B cell (primary cell): ENCODE results near the gene ADAM11. TPM values are rescaled to one million over a fixed set of nuclear protein-coding genes. Genes with fewer than 3 reads are reported as not detected.

Experiments used
- ATAC-seq: fragments of 200-7000 bp; cut with Tn5 transposase; one replicate; pipeline ENCODE4 v1.10.0; 2021; ENCODE audit warnings: low read depth, mild to moderate bottlenecking, moderate number of reproducible peaks, moderate library complexity
- CTCF ChIA-PET: fragments of 350-600 bp; sonication (Branson Sonifier 250); formaldehyde crosslinking; loops from one replicate; lab custom pipeline; 2021; ENCODE audit warnings: antibody characterized with exemption, inconsistent platforms; lab: Charles Lee
- POLR2A ChIA-PET: fragments of 350-600 bp; sonication (Branson Sonifier 250); formaldehyde crosslinking; loops from one replicate; lab custom pipeline; 2021; ENCODE audit warnings: antibody characterized with exemption; lab: Charles Lee
- DNase-seq: peaks from one replicate; pipeline ENCODE4 v3.0.0; 2013
- H2AFZ ChIP-seq: 2 replicates; pipeline ENCODE4 v1.6.1; 2012; ENCODE audit warnings: mild to moderate bottlenecking, low read depth, low read length; ENCODE audit not compliant: insufficient read depth, poor library complexity, severe bottlenecking
- H3K27ac ChIP-seq, 2 donors: 1 replicate in 1 of 2; 2 replicates in 1 of 2; pipeline ENCODE4 v1.5.1; 2012 to 2013; ENCODE audit warnings: low read length in 2 of 2, mild to moderate bottlenecking in 2 of 2, moderate library complexity in 1 of 2
- H3K27me3 ChIP-seq, 4 experiments: fragments of 200-600 bp in 1 of 4; sonication (generic) in 1 of 4; replicated peaks in 1 of 4; 1 replicate in 2 of 4; 2 replicates in 2 of 4; pipeline versions ENCODE4 v1.6.1 to v1.7.0; 2013 to 2016; ENCODE audit warnings: low read length in 3 of 4, mild to moderate bottlenecking in 2 of 4, mixed read lengths in 1 of 4, moderate library complexity in 1 of 4; ENCODE audit not compliant: insufficient read depth in 4 of 4, control insufficient read depth in 3 of 4; ENCODE audit errors: control extremely low read depth in 1 of 4
- H3K36me3 ChIP-seq, 2 experiments: replicated peaks in 1 of 2; 1 replicate in 1 of 2; 2 replicates in 1 of 2; pipeline versions ENCODE4 v1.6.1 to v1.7.1; 2013; ENCODE audit warnings: low read length in 1 of 2; ENCODE audit not compliant: insufficient read depth in 2 of 2, control insufficient read depth in 1 of 2; ENCODE audit errors: control extremely low read depth in 1 of 2, extremely low read depth in 1 of 2
- H3K4me1 ChIP-seq, 2 donors: fragments of 200-600 bp in 1 of 2; sonication (generic) in 1 of 2; 1 replicate in 1 of 2; 2 replicates in 1 of 2; pipeline versions ENCODE4 v1.5.1 to v1.6.1; 2013 to 2017; ENCODE audit warnings: low read length in 2 of 2; ENCODE audit not compliant: control insufficient read depth in 2 of 2, insufficient read depth in 2 of 2
- H3K4me2 ChIP-seq: replicated peaks from 2 replicates; pipeline ENCODE3; 2012; ENCODE audit warnings: mild to moderate bottlenecking, low read depth, low read length; ENCODE audit not compliant: poor library complexity, severe bottlenecking
- H3K4me3 ChIP-seq, 5 experiments: fragments of 200-600 bp in 1 of 5; sonication (generic) in 1 of 5; 1 replicate in 3 of 5; 2 replicates in 2 of 5; pipeline versions ENCODE4 v1.5.1 to v1.7.0; 2011 to 2016; ENCODE audit warnings: low read length in 4 of 5, mild to moderate bottlenecking in 4 of 5, low read depth in 2 of 5, control low read depth in 1 of 5, moderate library complexity in 1 of 5; ENCODE audit not compliant: insufficient read depth in 1 of 5; ENCODE audit errors: control extremely low read depth in 1 of 5, extremely low read depth in 1 of 5
- H3K79me2 ChIP-seq: fragments of 200-600 bp; sonication (generic); one replicate; pipeline ENCODE4 v1.6.0; 2016; ENCODE audit warnings: low read length; ENCODE audit not compliant: control insufficient read depth, insufficient read depth
- H3K9ac ChIP-seq: fragments of 200-600 bp; sonication (generic); 2 replicates; pipeline ENCODE4 v1.6.1; 2017; ENCODE audit warnings: mild to moderate bottlenecking, low read length, moderate library complexity
- H3K9me3 ChIP-seq, 3 donors: one replicate each; pipeline versions ENCODE4 v1.6.1 to v1.7.1; 2013; ENCODE audit warnings: low read length in 2 of 3; ENCODE audit not compliant: control insufficient read depth in 2 of 3, insufficient read depth in 1 of 3; ENCODE audit errors: control extremely low read depth in 1 of 3
- H4K20me1 ChIP-seq: 2 replicates; pipeline ENCODE4 v1.6.0; 2012; ENCODE audit warnings: mild to moderate bottlenecking, low read length; ENCODE audit not compliant: insufficient read depth, control insufficient read depth, poor library complexity, severe bottlenecking
- H3K27ac Mint-ChIP-seq: one replicate; pipeline ENCODE4 v1.8.0; 2021; ENCODE audit warnings: mixed read lengths
- H3K27me3 Mint-ChIP-seq: one replicate; pipeline ENCODE4 v1.8.0; 2021; ENCODE audit warnings: mixed read lengths
- H3K4me1 Mint-ChIP-seq: one replicate; pipeline ENCODE4 v1.8.0; 2021; ENCODE audit warnings: mixed read lengths
- H3K4me3 Mint-ChIP-seq: one replicate; pipeline ENCODE4 v1.8.0; 2021; ENCODE audit warnings: mixed read lengths
- H3K9me3 Mint-ChIP-seq: one replicate; pipeline ENCODE4 v1.8.0; 2022; ENCODE audit warnings: mixed read lengths; ENCODE audit not compliant: insufficient read depth
- EZH2 ChIP-seq: IDR thresholded peaks from 2 replicates; pipeline ENCODE4 v1.6.1; 2012; ENCODE audit warnings: borderline replicate concordance, low read depth, mild to moderate bottlenecking, moderate library complexity, low read length; ENCODE audit not compliant: insufficient read depth, poor library complexity, severe bottlenecking
- WGBS: methylation state at CpG from one replicate; pipeline ENCODE4 v1.1.5; 2013; ENCODE audit warnings: missing lambda C conversion rate; ENCODE audit not compliant: insufficient coverage; 5-methylcytosine and 5-hydroxymethylcytosine counted together
- intact Hi-C: fragments of 100-400 bp; cut with micrococcal nuclease; formaldehyde crosslinking; loops from one replicate; pipeline ENCODE4 v1.10.0; 2022
- polyA plus RNA-seq: library from polyadenylated mRNA; depleted of rRNA; stranded (reverse); fragments of >200 nt; gene quantifications from 2 replicates; pipeline ENCODE4 v1.2.3, GENCODE V29; 2012
- total RNA-seq, 2 donors: library from RNA; stranded (reverse); fragments of 120-200 nt in 1 of 2; gene quantifications; 1 replicate in 1 of 2; 2 replicates in 1 of 2; pipeline versions ENCODE4 v1.2.3 to v1.2.4, GENCODE V29; 2013 to 2022
- TF ChIP-seq, protein P1 (sequence below): fragments of 200-600 bp; IDR thresholded peaks from one replicate; pipeline ENCODE4 v1.8.0; 2022; ENCODE audit warnings: antibody characterized with exemption, mild to moderate bottlenecking

The ADAM11 gene
- total and polyA plus RNA-seq, 2 donors (not counting 1 experiment from before 2014, with no cell fraction given): 0.39 to 1.00 TPM

DNA sequence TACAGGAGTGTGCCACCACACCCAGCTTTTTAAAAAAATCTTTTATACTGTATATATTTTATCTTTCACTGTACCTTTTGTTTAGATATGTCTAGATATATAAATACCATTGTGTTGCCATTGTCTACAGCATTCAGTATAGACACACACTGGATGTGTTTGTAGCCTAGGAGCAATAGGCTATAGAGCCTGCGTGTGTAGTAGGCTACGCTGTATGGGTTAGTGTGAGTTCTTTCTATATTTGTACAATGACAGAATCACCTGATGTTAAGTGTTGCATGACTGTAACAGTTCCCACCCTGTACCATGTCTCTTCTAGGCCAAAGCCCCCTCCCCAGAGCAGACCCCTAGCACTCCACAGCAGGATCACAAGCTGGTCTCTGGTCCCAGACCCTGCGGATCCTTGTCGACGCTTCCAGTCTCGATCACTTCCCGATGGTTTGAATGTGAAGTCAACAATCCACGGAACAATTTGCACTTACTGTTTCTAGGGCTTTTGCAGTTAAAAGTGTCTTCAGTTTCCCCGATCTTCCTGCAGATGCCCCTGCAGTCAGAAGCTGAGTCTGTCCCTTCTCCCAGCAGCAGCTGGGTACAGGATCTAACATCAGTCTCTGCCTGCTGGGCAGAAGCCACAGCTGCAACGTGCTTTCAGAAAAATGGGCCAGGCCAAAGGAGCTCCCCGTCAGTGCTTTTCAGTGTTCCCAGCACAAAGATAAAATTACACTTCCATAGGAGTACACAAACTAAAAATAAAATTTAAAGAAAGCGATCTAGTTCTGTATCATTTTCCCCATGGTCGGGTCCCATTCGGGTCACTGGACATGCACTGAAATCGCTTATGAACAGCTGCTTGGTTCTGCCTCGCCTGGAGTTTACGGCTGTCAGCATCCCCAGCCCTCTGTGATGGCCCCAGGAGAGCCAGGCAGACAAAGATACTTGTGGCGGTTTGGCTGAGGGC lies 35.4 kb downstream of the ADAM11 start:
- Histone ChIP-seq H2AFZ (no peak overlapping the region), H3K4me2 (no peak overlapping the region), H3K9ac (no peak overlapping the region)

More for the DNA sequence above, 35.4 kb downstream of the ADAM11 start:
- Histone ChIP-seq H3K27ac (no peak overlapping the region), H3K79me2 (no peaks in the 10 kb centered on the region), H3K27me3 (no peaks in the 10 kb centered on the region), H3K9me3 (no peaks in the 10 kb centered on the region), H3K36me3 (no peaks in the 10 kb centered on the region), H4K20me1 (no peaks in the 10 kb centered on the region), H3K4me3 (no peak overlapping the region), H3K4me1 (no peaks in the 10 kb centered on the region)
- H3K4me3 Mint-ChIP-seq: no peak overlapping the region
- TF ChIP-seq, protein P1, sequence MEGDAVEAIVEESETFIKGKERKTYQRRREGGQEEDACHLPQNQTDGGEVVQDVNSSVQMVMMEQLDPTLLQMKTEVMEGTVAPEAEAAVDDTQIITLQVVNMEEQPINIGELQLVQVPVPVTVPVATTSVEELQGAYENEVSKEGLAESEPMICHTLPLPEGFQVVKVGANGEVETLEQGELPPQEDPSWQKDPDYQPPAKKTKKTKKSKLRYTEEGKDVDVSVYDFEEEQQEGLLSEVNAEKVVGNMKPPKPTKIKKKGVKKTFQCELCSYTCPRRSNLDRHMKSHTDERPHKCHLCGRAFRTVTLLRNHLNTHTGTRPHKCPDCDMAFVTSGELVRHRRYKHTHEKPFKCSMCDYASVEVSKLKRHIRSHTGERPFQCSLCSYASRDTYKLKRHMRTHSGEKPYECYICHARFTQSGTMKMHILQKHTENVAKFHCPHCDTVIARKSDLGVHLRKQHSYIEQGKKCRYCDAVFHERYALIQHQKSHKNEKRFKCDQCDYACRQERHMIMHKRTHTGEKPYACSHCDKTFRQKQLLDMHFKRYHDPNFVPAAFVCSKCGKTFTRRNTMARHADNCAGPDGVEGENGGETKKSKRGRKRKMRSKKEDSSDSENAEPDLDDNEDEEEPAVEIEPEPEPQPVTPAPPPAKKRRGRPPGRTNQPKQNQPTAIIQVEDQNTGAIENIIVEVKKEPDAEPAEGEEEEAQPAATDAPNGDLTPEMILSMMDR: no peak
- no peak for TF ChIP-seq EZH2
- no peak overlapping the region for H3K27ac Mint-ChIP-seq
- H3K27me3 Mint-ChIP-seq: peaks cover 2% of the 10 kb centered on the region
- DNase-seq (no peak), ATAC-seq (no peak)
- CTCF ChIA-PET: interaction anchor here (1.4 kb wide), 1 partner anchor 13 kb away, joined by 4 read pairs; no protein-coding TSS in a partner anchor
- intact Hi-C loops: no loop called here
- H3K4me1 Mint-ChIP-seq: no peaks in the 10 kb centered on the region
- POLR2A ChIA-PET: no interaction called here
- WGBS: 92% methylated on average over 16 of the region's 18 CpGs
- no peaks in the 10 kb centered on the region for H3K9me3 Mint-ChIP-seq
